SU-DHL-6 (cell line): ENCODE measurements around the gene STK40.

Experiments
- H2AFZ ChIP-seq: fragments of 200-600 bp; sonication (generic); 2 replicates; pipeline ENCODE4 v1.6.1; 2014; ENCODE audit warnings: low read depth, mild to moderate bottlenecking, moderate library complexity, mixed read lengths, antibody characterized with exemption, low read length; ENCODE audit not compliant: severe bottlenecking
- H3F3A ChIP-seq: fragments of 200-600 bp; shearing (Covaris generic); 2 replicates; pipeline ENCODE4 v1.6.0; 2016; ENCODE audit warnings: antibody characterized with exemption, mild to moderate bottlenecking; ENCODE audit not compliant: insufficient read depth
- H3K27ac ChIP-seq: fragments of 200-600 bp; sonication (generic); 2 replicates; pipeline ENCODE4 v1.5.1; 2016; ENCODE audit warnings: low read depth, mild to moderate bottlenecking, low read length, moderate library complexity, mixed read lengths
- H3K27me3 ChIP-seq: fragments of 200-600 bp; sonication (generic), shearing (Covaris generic); 2 replicates; pipeline ENCODE4 v1.6.0; 2014; ENCODE audit warnings: mild to moderate bottlenecking, low read length
- H3K36me3 ChIP-seq: fragments of 200-600 bp; sonication (generic); 2 replicates; pipeline ENCODE4 v1.6.1; 2014; ENCODE audit warnings: mild to moderate bottlenecking, low read length, mixed read lengths
- H3K4me2 ChIP-seq: fragments of 300-600, 200-600 bp; shearing (Covaris generic), sonication (generic); 2 replicates; pipeline ENCODE4 v1.6.0; 2014; ENCODE audit warnings: low read length, low read depth, mild to moderate bottlenecking; ENCODE audit not compliant: poor library complexity, severe bottlenecking
- H3K4me3 ChIP-seq: fragments of 200-600 bp; sonication (generic); 2 replicates; pipeline ENCODE4 v1.5.1; 2014; ENCODE audit warnings: antibody characterized with exemption, low read length, mild to moderate bottlenecking, mixed read lengths; ENCODE audit not compliant: insufficient read depth, poor library complexity, severe bottlenecking
- H3K79me2 ChIP-seq: fragments of 200-600 bp; sonication (generic); 2 replicates; pipeline ENCODE4 v1.6.1; 2014; ENCODE audit warnings: mild to moderate bottlenecking, low read length, moderate library complexity; ENCODE audit not compliant: insufficient read depth
- H3K9ac ChIP-seq: fragments of 200-600 bp; sonication (generic); 2 replicates; pipeline ENCODE4 v1.7.0; 2014; ENCODE audit warnings: mild to moderate bottlenecking, low read length
- H3K9me2 ChIP-seq: fragments of 200-600 bp; sonication (generic); replicated peaks from 2 replicates; pipeline ENCODE4 v1.6.1; 2014; ENCODE audit warnings: low read length; ENCODE audit not compliant: insufficient read depth
- H3K9me3 ChIP-seq: fragments of 200-600 bp; sonication (generic); 2 replicates; pipeline ENCODE4 v1.6.1; 2014; ENCODE audit warnings: low read length, mixed read lengths; ENCODE audit not compliant: insufficient read depth
- H4K20me1 ChIP-seq: fragments of 200-600 bp; sonication (generic); 2 replicates; pipeline ENCODE4 v1.6.1; 2014; ENCODE audit warnings: low read depth, mild to moderate bottlenecking, antibody characterized with exemption, low read length, moderate library complexity, mixed read lengths
- CTCF ChIP-seq: fragments of 200-600 bp; sonication (generic); IDR thresholded peaks from one replicate; pipeline ENCODE4 v1.5.1; 2017; ENCODE audit warnings: antibody characterized with exemption, mild to moderate bottlenecking, low read length, moderate library complexity; ENCODE audit not compliant: insufficient read depth, poor library complexity, severe bottlenecking
- EZH2phosphoT487 ChIP-seq: fragments of 200-600 bp; sonication (generic), shearing (Covaris generic); conservative IDR thresholded peaks from 2 replicates; pipeline ENCODE4 v1.6.1; 2018; ENCODE audit warnings: mild to moderate bottlenecking, antibody characterized with exemption, low read length, moderate library complexity, mixed read lengths

The STK40 gene

GRCh38 chr1:36328713-36329112 lies 57.0 kb downstream of the STK40 start:
- no peak overlapping the region for H3K9ac ChIP-seq
- H3K27me3 ChIP-seq, result no peaks in the 10 kb centered on the region

GRCh38 chr1:36328088-36328480 lies 57.6 kb downstream of the STK40 start:
- TF ChIP-seq EZH2phosphoT487, result no peak
- no peak for TF ChIP-seq CTCF

More at GRCh38 chr1:36328713-36329112, 57.0 kb downstream of the STK40 start:
- no peak for TF ChIP-seq EZH2phosphoT487
- TF ChIP-seq CTCF, result no peak
- no peaks in the 10 kb centered on the region for H4K20me1 ChIP-seq
- H3K27ac ChIP-seq, result no peak overlapping the region
- H3K36me3 ChIP-seq, result no peaks in the 10 kb centered on the region
- no peaks in the 10 kb centered on the region for H3F3A ChIP-seq
- H3K4me3 ChIP-seq, result no peak overlapping the region
- H2AFZ ChIP-seq, result no peak overlapping the region
- H3K9me3 ChIP-seq, result no peaks in the 10 kb centered on the region
- H3K9me2 ChIP-seq, result no peaks in the 10 kb centered on the region
- no peaks in the 10 kb centered on the region for H3K79me2 ChIP-seq
- H3K4me2 ChIP-seq, result no peak overlapping the region

GRCh38 chr1:36327421-36328087 lies 58.2 kb downstream of the STK40 start:
- Histone ChIP-seq H3K9ac (no peak overlapping the region), H3K36me3 (no peaks in the 10 kb centered on the region), H3K9me3 (no peaks in the 10 kb centered on the region), H3F3A (no peaks in the 10 kb centered on the region), H3K27ac (no peak overlapping the region), H3K9me2 (no peaks in the 10 kb centered on the region), H3K4me2 (no peak overlapping the region), H3K79me2 (no peaks in the 10 kb centered on the region), H3K27me3 (no peaks in the 10 kb centered on the region), H3K4me3 (no peak overlapping the region), H4K20me1 (no peaks in the 10 kb centered on the region), H2AFZ (no peak overlapping the region)
- TF ChIP-seq CTCF (no peak), EZH2phosphoT487 (no peak)

More at GRCh38 chr1:36328088-36328480, 57.6 kb downstream of the STK40 start:
- H3F3A ChIP-seq, result no peaks in the 10 kb centered on the region
- no peak overlapping the region for H3K27ac ChIP-seq
- no peak overlapping the region for H3K9ac ChIP-seq
- H3K36me3 ChIP-seq, result no peaks in the 10 kb centered on the region
- no peaks in the 10 kb centered on the region for H3K9me2 ChIP-seq
- no peak overlapping the region for H3K4me3 ChIP-seq
- no peaks in the 10 kb centered on the region for H3K27me3 ChIP-seq
- no peaks in the 10 kb centered on the region for H4K20me1 ChIP-seq
- no peak overlapping the region for H2AFZ ChIP-seq
- no peaks in the 10 kb centered on the region for H3K79me2 ChIP-seq
- no peak overlapping the region for H3K4me2 ChIP-seq
- H3K9me3 ChIP-seq, result no peaks in the 10 kb centered on the region
